ENCODE data around the gene EPHB1.

DNA sequence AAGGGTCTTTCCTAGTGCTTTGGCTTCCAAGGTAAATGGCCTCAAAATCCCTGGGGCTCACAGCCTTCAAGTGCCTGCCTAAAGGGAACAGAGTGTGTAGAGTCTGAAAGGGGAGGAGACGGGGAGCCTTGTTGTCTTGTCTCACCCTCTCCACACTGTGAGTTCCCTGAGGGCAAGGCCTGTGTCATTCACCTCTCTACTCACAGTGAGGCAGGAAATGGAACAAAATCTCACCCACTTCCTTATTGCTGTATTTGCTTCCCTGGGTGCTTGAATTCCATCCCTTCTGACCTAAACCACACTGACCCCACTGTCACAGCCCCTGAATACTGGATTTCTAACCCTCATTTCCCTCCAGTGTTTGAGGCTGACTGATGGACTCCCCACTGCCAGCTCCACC is 197.5 kb downstream of the EPHB1 start:
- no peak for TF ChIP-seq CTCF (conservative IDR thresholded peaks at IDR 0.05; ENCODE audit: low read depth, low read length)
- TF ChIP-seq EZH2 (IDR thresholded peaks at IDR 0.05; ENCODE audit: borderline replicate concordance, low read depth, low read length, poor library complexity, severe bottlenecking), result no peak

Data from A673 (cell line).